Measurements from ENCODE around the gene MMP24OS. TPM values are rescaled to one million over a fixed set of nuclear protein-coding genes. Genes with fewer than 3 reads are reported as not detected.
A peak's percentile ranks its signal among the peaks of the same experiment; 100 is the strongest.

Gene MMP24OS
- polyA plus RNA-seq (2013, experiment 1 of 2), result 33.2 TPM
- polyA plus RNA-seq (2013, experiment 2 of 2), result 34.0 TPM

GRCh38 chr20:35277531-35278395 is at the start of gene MMP24OS:
MMP24OS (minus strand) TSS chr20:35278122; CDS start chr20:35277929, 193 bp downstream.
- Histone ChIP-seq H3K9ac (ENCODE audit: low read depth, low read length, poor library complexity) (peak within 1 kb of the TSS; percentile 90), H2BK5ac (ENCODE audit: low read length) (no peak within 1 kb of the TSS), H2BK15ac (ENCODE audit: low read length) (no peak within 1 kb of the TSS), H2BK12ac (ENCODE audit: low read length) (no peak within 1 kb of the TSS), H3K27me3 (ENCODE audit: control insufficient read depth in 3 of 3, insufficient read depth in 3 of 3, low read depth in 1 of 3, low read length in 3 of 3) (no peaks in the 10 kb centered on the region), H3K4me2 (ENCODE audit: insufficient read depth, low read length, poor library complexity, severe bottlenecking) (peak within 1 kb of the TSS; percentile 85), H2AK5ac (ENCODE audit: low read depth, low read length) (peak within 1 kb of the TSS; percentile 37), H2AFZ (ENCODE audit: low read length) (peak within 1 kb of the TSS; percentile 88), H3K23ac (ENCODE audit: low read depth, low read length, poor library complexity) (peak within 1 kb of the TSS; percentile 92), H4K91ac (ENCODE audit: low read depth, low read length, poor library complexity) (no peak within 1 kb of the TSS), H2BK120ac (ENCODE audit: low read depth, low read length) (no peak within 1 kb of the TSS), H3K14ac (ENCODE audit: low read length) (no peak within 1 kb of the TSS), H3K18ac (ENCODE audit: low read length) (peak within 1 kb of the TSS; percentile 84), H3K79me1 (ENCODE audit: low read depth, low read length) (peaks cover 3% of the 10 kb centered on the region), H3K27ac (replicated peaks; ENCODE audit: low read length) (peak within 1 kb of the TSS; percentile 70), H3K9me3 (replicated peaks in 1 of 2; ENCODE audit: control insufficient read depth in 2 of 2, insufficient read depth in 1 of 2, low read depth in 1 of 2, low read length in 2 of 2) (no peaks in the 10 kb centered on the region), H3K4me3 (ENCODE audit: low read length in 2 of 2) (peak within 1 kb of the TSS; percentile 66 to 85), H3K36me3 (replicated peaks in 1 of 2; ENCODE audit: control insufficient read depth in 2 of 2, insufficient read depth in 2 of 2, low read length in 2 of 2) (peaks cover 27 to 64% of the 10 kb centered on the region in 2 donors), H3K4ac (ENCODE audit: low read length) (no peak within 1 kb of the TSS), H4K8ac (ENCODE audit: low read depth, low read length) (no peak within 1 kb of the TSS), H3K4me1 (ENCODE audit: control insufficient read depth in 2 of 2, insufficient read depth in 1 of 2, low read depth in 1 of 2, low read length in 2 of 2) (peaks cover 6 to 7% of the 10 kb centered on the region in 2 donors)
- WGBS, 2 donors (ENCODE audit: extremely low coverage in 2 of 2, insufficient read length in 2 of 2, insufficient replicate concordance in 1 of 2), result no CpG with 5 or more reads among the region's 76 CpGs
- peak; percentile 85 for DNase-seq (ENCODE audit: low spot score)

GRCh38 chr20:35327074-35327976 is 49.4 kb upstream of the MMP24OS start:
- DNase-seq (ENCODE audit: low spot score), result no peak
- no peak overlapping the region for H3K4me2 ChIP-seq (ENCODE audit: insufficient read depth, low read length, poor library complexity, severe bottlenecking)
- WGBS, 2 donors (ENCODE audit: extremely low coverage in 2 of 2, insufficient read length in 2 of 2, insufficient replicate concordance in 1 of 2), result no CpG with 5 or more reads among the region's 4 CpGs
- H3K4ac ChIP-seq (ENCODE audit: low read length), result no peak overlapping the region
- no peak overlapping the region for H2BK5ac ChIP-seq (ENCODE audit: low read length)
- no peak overlapping the region for H4K91ac ChIP-seq (ENCODE audit: low read depth, low read length, poor library complexity)
- no peak overlapping the region for H2BK120ac ChIP-seq (ENCODE audit: low read depth, low read length)
- no peak overlapping the region for H4K8ac ChIP-seq (ENCODE audit: low read depth, low read length)
- peaks cover 4 to 13% of the 10 kb centered on the region in 2 donors for H3K4me1 ChIP-seq (ENCODE audit: control insufficient read depth in 2 of 2, insufficient read depth in 1 of 2, low read depth in 1 of 2, low read length in 2 of 2)
- H2BK15ac ChIP-seq (ENCODE audit: low read length), result no peak overlapping the region
- H3K4me3 ChIP-seq (ENCODE audit: low read length in 2 of 2), result no peak overlapping the region
- no peak overlapping the region for H2BK12ac ChIP-seq (ENCODE audit: low read length)
- H2AK5ac ChIP-seq (ENCODE audit: low read depth, low read length), result no peak overlapping the region
- H3K18ac ChIP-seq (ENCODE audit: low read length), result no peak overlapping the region
- no peak overlapping the region for H3K27ac ChIP-seq (replicated peaks; ENCODE audit: low read length)
- H3K79me1 ChIP-seq (ENCODE audit: low read depth, low read length), result no peaks in the 10 kb centered on the region
- no peak overlapping the region for H3K14ac ChIP-seq (ENCODE audit: low read length)
- H3K27me3 ChIP-seq (ENCODE audit: control insufficient read depth in 3 of 3, insufficient read depth in 3 of 3, low read depth in 1 of 3, low read length in 3 of 3), result no peaks in the 10 kb centered on the region
- no peaks in the 10 kb centered on the region for H3K9me3 ChIP-seq (replicated peaks in 1 of 2; ENCODE audit: control insufficient read depth in 2 of 2, insufficient read depth in 1 of 2, low read depth in 1 of 2, low read length in 2 of 2)
- no peak overlapping the region for H3K23ac ChIP-seq (ENCODE audit: low read depth, low read length, poor library complexity)
- no peak overlapping the region for H3K9ac ChIP-seq (ENCODE audit: low read depth, low read length, poor library complexity)
- no peak overlapping the region for H2AFZ ChIP-seq (ENCODE audit: low read length)
- no peaks in the 10 kb centered on the region for H3K36me3 ChIP-seq (replicated peaks in 1 of 2; ENCODE audit: control insufficient read depth in 2 of 2, insufficient read depth in 2 of 2, low read length in 2 of 2)

- peak overlapping the region; percentile 78 for H2AFZ ChIP-seq (ENCODE audit: low read length)
- no CpG with 5 or more reads among the region's 3 CpGs for WGBS, 2 donors (ENCODE audit: extremely low coverage in 2 of 2, insufficient read length in 2 of 2, insufficient replicate concordance in 1 of 2)
- no peaks in the 10 kb centered on the region for H3K27me3 ChIP-seq (ENCODE audit: control insufficient read depth in 3 of 3, insufficient read depth in 3 of 3, low read depth in 1 of 3, low read length in 3 of 3)
- H4K8ac ChIP-seq (ENCODE audit: low read depth, low read length), result no peak overlapping the region
- H3K18ac ChIP-seq (ENCODE audit: low read length), result no peak overlapping the region
- peaks cover 4 to 13% of the 10 kb centered on the region in 2 donors for H3K4me1 ChIP-seq (ENCODE audit: control insufficient read depth in 2 of 2, insufficient read depth in 1 of 2, low read depth in 1 of 2, low read length in 2 of 2)
- no peak overlapping the region for H2BK15ac ChIP-seq (ENCODE audit: low read length)
- H3K27ac ChIP-seq (replicated peaks; ENCODE audit: low read length), result no peak overlapping the region
- H4K91ac ChIP-seq (ENCODE audit: low read depth, low read length, poor library complexity), result no peak overlapping the region
- H2BK12ac ChIP-seq (ENCODE audit: low read length), result no peak overlapping the region
- no peak overlapping the region for H3K4ac ChIP-seq (ENCODE audit: low read length)
- H2BK5ac ChIP-seq (ENCODE audit: low read length), result no peak overlapping the region
- no peak overlapping the region for H3K9ac ChIP-seq (ENCODE audit: low read depth, low read length, poor library complexity)
- no peak overlapping the region for H3K14ac ChIP-seq (ENCODE audit: low read length)
- H2AK5ac ChIP-seq (ENCODE audit: low read depth, low read length), result no peak overlapping the region
- no peaks in the 10 kb centered on the region for H3K36me3 ChIP-seq (replicated peaks in 1 of 2; ENCODE audit: control insufficient read depth in 2 of 2, insufficient read depth in 2 of 2, low read length in 2 of 2)
- H3K9me3 ChIP-seq (replicated peaks in 1 of 2; ENCODE audit: control insufficient read depth in 2 of 2, insufficient read depth in 1 of 2, low read depth in 1 of 2, low read length in 2 of 2), result no peaks in the 10 kb centered on the region
- no peak overlapping the region for H2BK120ac ChIP-seq (ENCODE audit: low read depth, low read length)
- no peak overlapping the region for H3K4me3 ChIP-seq (ENCODE audit: low read length in 2 of 2)
- H3K4me2 ChIP-seq (ENCODE audit: insufficient read depth, low read length, poor library complexity, severe bottlenecking), result no peak overlapping the region
- DNase-seq (ENCODE audit: low spot score), result no peak
- no peak overlapping the region for H3K23ac ChIP-seq (ENCODE audit: low read depth, low read length, poor library complexity)
- H3K79me1 ChIP-seq (ENCODE audit: low read depth, low read length), result no peaks in the 10 kb centered on the region
Observed at GRCh38 chr20:35326740-35327073, 48.8 kb upstream of the MMP24OS start.

Measured in neuronal stem cell (in vitro differentiated cells).